Stimulated activated CD4-positive, alpha-beta T cell treated with anti-CD3 and anti-CD28 coated beads, Interleukin-1b, Interleukin-23, amount 100 ng/mL, for 24 hours (primary cell): ENCODE measurements around the gene ACAP2.
"Not testable (repeated sequence)": the region's sequence is repeated elsewhere in the genome, so short reads cannot be mapped to it uniquely, and the experiment has no call there.

Experiments
- DNase-seq, 4 experiments: peaks; one replicate each; pipeline ENCODE4 v3.0.0-alpha.2; 2020; ENCODE audit warnings: low read depth in 4 of 4, low spot score in 1 of 4

Gene ACAP2

DNA sequence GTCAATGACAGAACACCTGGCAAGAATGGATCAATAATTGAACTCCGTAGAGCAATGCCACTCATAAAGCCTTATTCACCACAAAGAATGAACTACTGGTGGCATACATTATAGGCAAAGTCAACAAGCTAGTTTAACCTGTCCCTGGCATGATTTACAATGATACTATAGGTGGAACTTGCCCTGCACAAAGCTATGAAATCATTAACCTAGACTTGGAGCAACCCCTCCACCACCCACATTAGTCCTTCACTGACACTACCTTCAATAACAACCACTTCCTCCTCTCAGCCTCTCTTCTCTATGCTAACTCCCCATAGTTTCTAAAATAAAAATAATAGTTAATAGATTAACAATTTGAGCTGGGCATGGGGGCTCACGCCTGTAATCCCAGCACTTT lies 54.4 kb downstream of the ACAP2 start:
- no peak for DNase-seq

DNA sequence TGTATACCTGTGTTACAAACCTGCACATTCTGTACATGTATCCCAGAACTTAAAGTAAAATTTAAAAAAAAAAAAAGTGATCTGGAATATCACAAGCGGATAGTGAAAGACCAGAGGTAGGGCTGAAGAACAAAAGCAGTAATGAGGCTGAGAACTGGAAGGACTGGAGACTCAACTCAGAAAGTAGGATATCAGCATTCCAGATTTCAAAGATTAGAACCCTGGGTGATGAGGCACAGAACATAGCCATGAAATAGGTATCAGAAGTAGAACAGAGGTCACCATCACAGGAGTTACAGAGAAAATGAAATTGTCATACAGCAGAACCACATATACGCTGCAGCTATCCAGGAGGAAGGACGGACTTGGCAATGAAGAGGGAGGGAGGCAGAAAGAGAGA lies 56.1 kb downstream of the ACAP2 start:
- no peak for DNase-seq

DNA sequence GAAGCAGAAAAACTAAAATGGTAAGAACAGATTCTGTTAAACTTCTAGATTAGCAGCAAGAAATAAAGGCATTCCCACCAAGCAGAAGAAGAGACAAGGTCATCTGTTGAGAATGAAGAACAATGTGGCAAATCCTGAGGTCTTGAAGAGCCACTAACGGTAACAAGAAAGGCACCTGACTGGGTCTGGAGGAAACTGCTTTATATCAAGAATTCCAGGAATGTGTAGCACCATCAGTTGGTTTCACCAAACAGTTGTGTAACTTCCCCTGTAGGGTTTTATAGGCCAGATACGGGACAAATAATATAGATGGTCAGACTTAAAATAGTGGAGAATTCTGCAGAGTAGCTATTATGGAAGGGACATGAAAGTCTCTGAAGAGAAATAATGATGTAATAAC lies 57.3 kb downstream of the ACAP2 start:
- DNase-seq: no peak

DNA sequence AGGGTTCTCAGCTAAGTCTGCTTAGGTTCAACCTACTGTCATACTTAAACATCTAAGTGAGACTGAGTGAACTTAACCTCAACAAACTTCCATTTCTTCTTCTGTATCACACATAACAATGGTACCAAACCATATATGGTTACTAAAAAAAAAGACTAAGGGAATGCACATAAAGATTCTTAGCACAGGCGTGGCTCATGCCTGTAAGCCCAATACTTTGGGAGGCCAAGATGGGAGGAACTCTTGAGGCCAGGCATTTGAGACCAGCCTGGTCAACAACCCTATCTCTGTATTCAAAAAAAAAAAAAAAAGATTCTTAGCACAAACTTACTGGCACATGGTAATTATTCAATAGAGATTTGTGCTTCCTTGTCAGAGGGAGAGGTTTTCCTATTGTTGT lies 57.9 kb downstream of the ACAP2 start:
- no peak for DNase-seq

DNA sequence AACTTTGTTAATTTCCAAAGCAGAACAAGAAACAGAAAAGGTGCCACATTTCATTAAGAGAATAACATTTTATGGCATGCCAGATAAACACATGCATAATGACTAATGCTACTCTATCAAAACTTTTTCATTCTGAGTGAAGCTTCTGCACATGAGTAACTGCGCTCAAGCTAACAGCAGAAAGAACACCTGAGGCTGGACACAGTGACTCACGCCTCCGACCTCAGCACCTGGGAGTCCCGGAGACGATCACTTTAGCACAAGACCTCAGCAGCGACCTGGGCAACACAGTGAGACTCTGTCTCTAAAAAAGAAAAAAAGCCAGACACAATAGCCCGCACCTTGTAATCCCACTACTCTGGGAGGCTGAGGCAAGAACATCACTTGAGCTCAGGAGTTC lies 70.6 kb downstream of the ACAP2 start:
- DNase-seq: no peak

DNA sequence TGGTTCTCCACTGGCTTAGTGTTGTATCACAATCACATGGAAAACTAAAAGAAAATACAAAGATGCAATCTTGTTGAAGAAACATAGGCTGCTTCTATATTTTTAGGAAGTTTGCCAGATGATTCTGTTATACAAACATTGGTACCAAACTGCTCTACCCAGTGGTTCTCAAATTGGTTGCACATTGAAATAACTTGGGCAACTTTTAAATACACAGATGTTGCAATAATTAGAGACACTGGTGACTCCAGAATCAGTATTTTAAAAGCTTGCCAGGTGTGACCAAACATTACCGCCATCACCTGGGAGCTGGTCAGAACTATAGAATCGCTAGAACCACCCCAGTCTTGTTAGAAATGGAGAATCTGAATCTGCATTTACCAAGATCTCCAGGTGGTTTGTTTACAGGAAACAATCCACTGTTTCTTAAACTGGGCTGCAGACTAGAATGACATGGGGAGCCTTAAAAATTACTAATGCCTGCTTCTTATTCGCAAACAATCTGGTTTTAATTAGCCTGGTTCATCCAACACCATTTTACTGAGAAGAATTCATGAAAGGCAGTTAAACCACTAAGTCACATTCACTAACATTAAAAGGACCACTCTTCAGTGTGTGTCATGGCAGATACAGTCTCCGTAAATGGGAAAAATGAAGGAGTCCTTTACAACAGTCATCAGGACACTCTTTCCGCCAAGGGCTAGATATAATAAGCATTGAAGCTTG lies 76.5 kb downstream of the ACAP2 start:
- no peak for DNase-seq

DNA sequence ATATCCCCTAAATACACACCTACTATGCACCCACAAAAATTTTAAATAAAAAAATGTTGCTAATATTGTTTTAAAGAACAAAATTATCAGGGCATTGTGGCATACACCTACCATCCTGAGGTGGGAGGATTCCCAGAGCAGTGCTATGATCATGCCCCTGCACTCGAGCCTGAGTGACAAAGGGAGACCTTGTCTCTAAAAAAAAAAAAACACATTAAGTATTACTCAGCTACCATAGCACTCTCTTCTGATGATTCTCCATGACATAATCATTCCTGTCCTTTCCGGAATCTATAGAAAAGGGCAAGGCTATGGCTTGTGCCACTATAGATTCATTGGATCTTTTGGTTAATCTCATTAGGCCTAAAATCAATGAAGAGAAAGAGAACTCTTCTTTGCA lies 77.4 kb downstream of the ACAP2 start:
- no peak for DNase-seq

DNA sequence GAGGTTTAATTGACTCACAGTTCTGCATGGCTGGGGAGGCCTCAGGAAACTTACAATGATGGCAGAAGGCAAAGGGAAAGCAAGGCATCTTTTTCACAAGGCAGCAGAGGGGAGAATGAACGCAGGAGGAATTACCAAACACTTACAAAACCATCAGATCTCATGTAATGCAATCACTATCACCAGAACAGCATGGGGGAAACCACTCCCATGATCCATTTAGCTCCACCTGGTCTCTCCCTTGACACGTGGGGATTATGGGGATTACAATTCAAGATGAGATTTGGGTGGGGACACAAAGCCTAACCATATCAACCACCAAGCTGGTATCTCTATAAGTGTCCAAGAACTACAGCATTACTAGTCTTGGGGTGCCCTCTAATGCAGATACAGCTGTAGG lies 85.0 kb downstream of the ACAP2 start:
- not testable (repeated sequence) for DNase-seq

DNA sequence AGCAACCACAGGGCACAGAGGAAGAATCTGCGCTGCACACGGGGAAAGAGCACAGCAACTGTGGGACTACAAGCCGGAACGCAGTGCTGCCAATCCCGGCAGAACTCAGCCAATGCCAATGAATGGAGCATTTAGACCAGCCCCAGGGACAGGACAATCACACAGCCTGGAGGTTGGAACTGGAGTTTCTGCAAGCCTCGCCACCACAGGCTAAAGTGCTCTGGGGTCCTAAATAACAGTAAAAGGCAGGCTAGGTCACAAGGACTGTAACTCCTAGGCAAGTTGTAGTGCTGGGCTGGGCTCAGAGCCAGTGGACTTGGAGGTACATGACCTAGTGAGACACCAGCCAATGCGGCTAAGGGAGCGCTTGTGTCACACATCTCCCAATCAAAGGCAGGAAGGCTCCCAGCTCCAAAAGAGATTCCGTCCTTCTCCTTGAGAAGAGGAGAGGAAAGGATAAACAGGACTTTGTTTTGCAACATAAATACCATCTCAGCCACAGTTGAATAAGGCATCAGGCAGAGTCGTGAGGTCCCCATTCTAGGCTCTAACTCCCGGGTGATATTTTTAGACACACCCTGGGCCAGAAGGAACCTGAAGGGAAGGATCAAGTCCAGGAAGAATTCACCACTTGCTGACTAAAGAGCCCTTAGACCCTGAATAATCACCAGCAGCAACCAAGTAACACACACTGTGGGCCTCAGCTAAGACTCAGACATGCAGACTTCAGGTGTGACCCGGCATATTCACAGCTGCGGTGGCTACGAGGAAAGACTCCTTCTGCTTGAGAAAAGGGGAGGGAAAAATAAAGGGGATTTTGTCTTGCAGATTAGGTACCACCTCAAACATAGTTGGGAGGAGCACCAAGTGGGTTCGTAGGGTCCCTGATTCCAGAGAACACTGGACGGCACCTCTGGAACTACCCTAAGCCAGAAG lies 86.4 kb downstream of the ACAP2 start:
- no peak for DNase-seq

DNA sequence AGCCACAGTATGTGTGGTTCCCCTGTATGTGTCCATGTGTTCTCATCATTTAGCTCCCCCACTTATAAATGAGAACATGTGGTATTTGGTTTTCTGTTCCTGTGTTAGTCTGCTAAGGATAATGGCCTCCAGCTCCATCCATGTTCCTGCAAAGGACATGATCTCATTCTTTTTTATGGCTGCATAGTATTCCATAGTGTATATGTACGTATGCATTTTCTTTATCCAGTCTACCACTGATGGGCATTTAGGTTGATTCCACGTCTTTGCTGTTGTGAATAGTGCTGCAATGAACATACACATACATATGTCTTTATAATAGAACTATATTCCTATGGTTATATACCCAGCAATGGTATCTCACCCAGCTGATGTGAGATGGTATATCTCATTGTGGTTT lies 88.8 kb downstream of the ACAP2 start:
- not testable (repeated sequence) for DNase-seq

DNA sequence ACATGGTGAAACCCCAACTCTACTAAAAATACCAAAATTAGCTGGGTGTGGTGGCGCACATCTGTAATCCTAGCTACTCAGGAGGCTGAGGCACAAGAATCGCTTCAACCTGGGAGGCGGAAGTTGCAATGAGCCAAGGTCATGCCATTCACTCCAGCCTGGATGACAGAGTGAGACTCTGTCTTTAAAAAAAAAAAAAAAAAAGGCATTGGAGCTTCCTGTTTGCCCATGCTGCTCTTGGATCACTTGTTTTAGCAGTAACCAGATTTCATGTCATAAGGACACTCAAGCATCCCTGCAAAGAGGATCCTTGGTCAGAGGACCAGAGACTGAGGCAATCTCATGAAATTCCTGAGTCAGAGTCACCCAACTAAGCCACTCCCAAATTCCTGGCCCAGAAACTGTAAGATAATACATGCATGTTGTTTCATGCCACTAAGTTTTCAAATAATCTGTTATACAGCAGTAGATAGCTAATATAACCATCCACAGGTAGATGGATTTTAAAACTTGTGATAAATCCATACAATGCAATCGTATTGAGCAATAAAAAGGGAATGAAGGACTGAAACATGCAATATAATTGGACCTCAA lies 89.8 kb downstream of the ACAP2 start:
- DNase-seq: no peak

DNA sequence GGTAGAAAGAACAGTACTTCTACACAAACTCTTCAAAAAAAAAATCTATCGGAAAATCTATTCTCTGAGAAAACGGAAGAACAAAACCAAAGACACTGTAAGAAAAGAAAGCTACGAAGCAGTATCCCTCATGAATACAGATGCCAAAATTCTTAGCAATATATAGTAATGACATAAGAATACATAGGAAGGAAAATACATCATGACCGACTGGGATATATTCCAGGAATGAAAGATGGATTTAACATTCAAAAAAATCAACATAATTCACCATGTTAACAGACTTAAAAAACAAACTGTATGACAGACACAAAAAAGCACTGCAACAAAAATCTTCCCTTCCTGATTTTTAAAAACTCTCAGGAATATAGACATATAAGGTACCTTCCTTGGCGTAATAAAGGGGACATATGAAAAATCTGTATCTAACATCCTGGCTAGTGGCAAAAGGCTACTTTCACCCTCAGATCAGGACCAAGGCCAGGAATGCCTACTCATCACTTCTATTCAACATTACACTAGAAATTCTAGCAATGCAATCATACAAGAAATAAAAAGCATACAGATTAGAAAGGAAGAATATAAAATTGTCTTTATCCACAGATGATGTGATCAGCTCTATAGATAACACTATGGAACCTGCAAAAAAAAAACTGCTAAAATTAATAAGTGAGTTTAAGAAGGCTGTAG lies 94.2 kb downstream of the ACAP2 start:
- no peak for DNase-seq

DNA sequence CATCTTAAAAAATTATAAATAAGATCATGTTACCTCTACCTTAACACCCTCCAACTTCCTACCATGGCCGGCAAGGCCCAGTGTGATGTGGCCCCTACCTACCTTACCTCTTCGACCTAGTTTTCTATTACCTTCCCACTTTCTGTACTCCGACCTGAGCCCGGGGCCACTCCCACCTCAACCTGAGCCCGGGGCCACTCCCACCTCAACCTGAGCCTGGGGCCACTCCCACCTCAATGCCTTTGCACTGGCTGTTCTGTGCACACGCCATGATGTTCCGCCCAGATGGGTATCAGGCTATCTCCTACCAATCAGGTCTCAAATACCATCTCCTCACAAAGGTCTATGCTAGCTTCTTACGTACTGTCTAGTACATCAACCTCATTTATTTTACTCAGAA lies 105.1 kb downstream of the ACAP2 start:
- DNase-seq: no peak

DNA sequence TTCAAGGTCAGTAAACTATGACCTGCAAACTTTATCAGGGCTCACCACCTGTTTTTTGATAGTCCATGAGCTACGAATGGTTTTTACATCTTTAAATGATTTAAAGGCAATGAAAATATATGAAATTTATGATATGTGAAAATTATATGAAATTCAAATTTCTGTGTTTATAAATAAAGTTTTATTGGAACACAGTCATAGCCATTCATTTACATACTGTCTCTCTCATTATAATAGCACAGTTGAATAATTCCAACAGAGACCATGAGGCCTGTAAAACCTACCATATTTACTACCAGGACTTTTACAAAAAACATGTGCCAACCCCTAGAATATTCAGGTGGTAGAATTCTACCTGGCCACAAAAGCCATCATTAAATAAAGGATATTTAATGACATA lies 107.9 kb downstream of the ACAP2 start:
- DNase-seq: no peak

DNA sequence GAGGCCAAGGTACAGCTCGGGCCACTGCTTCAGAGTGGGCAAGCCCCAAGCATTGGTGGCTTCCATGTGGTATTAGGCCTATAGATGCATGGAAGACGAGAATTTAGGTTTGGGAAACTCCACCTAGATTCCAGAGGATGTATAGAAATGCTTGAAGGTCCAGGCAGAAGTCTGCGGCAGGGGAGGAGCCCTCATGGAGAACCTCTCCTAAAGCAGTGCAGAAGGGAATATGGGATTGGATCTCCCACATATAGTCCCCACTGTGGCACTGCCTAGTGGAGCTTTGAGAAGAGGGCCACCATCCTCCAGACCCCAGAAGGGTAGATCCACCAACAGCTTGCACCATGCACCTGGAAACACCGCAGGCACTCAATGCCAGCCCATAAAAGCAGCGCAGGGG lies 123.8 kb downstream of the ACAP2 start:
- DNase-seq: no peak

DNA sequence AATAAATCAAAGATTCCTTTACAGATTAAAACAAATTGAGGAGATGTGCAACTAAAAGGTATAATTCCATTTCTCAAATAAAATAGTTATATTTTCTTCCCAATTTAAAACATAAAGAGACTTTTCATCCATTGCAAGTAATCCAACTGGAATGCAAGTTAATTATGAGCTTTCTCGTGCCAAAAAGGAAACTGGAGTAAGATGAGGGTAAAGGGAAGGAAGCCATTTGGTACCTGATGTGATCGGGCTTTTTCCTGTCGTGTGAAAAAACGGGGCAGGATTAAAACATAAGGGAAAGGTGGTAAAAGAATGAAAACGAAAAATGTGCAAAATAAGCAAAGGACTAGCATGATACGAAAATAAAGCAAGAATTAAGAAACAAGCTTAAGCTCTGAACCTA lies 130.1 kb downstream of the ACAP2 start:
- DNase-seq: no peak

DNA sequence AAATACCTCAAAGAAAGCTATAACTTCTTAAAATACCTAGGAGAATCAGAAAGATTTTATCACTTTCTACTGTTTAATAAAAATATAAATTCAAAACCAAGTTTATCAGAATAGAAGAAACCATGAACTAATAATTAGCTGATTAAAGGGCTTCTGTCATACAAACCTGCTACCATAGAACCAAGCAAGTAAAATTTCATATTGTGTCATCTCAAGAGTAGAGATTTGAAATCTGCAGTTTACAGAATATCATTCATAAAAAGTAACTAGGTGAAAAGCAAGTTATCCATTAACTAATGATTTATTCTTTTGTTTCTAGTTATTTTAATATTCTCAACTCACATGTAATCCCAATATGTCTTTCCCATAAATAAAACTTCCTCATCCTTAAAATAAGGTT lies 135.1 kb downstream of the ACAP2 start:
- no peak for DNase-seq

DNA sequence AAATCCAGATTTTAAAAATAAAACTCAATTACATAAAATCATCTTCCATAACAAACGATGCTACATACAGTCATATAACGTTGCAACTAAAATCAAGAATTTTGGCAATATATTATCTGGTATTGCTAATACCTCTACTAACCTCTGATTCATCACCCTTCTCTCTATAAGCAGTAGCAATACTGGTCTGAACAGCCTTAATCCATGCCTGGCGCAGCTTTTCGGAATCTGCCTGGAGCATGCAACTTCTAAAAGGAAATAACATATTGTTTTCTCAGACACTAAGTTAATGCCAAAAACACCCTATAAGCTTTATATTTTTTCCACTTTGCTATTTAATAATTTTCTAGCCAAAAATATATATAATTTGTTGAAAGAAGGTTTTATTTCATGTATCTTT lies 136.5 kb downstream of the ACAP2 start:
- DNase-seq: no peak

DNA sequence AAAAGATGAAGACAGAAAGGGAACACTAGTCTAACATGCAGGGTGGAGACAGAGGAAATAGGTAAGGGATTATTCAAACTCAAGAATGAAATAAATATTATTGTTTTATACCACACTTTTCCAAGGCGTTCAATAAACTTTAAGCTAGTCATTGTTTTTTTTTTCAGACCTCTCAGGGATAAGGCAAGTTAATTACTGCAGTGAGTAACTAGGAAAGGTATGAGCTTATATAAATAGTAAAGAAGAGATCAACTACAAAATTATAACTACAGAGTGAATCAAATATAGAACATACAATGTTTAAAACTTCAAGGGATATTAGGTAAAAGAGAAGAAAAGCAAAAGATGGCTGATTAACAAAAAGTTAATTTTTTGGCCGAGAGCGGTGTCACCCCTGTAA lies 140.4 kb downstream of the ACAP2 start:
- no peak for DNase-seq

DNA sequence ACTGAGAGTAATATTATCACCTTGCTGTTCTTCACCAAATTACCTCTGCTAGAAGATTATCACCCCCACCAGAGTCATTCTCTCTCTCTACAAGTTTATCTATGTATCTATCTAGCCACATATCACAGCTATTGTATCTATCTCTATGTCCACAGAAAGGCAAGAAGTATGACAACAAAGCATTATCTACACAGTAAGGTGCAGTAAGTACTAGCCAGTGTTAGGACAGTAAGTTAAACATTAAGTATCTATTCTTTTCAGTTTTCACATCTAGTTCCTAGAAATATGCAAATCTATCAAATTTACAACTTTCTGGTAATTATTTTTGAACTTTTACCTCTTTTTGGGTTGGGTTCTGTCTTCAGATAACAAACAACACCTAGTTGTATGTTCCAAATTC lies 145.4 kb downstream of the ACAP2 start:
- no peak for DNase-seq

DNA sequence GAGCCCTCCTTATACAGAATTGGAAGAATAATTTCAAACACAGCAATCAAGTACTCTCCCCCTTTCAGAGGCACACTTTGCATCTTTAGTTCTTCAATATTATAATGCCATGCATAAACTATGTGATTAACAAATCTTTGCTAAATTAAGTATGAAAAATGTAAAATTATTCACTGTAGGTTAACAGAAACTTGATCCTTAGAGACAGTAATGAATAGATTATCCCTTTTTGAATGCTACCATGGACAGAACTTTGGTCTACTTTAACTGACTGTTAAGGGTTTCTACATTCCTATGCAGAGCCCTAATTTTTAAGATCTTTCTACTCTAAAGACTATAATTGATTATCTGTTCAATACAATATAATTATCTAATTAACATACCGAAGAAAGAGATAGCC lies 146.2 kb downstream of the ACAP2 start:
- DNase-seq: no peak

DNA sequence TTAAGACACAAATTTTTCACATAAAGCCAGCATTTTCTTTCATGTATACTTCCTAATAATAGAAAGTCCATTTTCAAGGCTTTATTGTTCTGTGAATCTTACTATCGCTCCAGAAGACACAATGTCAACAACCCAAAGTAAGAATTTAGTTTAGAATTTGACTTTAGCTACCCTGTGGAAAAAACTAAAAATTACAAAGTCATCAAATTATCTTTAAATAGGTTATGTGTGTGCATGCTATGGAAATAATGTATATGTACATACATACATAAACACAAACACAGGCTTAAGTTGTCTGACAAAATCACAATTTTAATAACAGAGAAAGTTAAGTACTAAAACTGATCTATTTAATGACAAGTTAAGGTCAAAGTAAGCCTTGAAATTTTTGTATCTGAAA lies 151.7 kb downstream of the ACAP2 start:
- no peak for DNase-seq
